HEK293 (cell line): Measurements from ENCODE around the gene NPHP4.

Experiments used
- CTCF ChIA-PET: fragments of 350-600 bp; formaldehyde crosslinking; extraction: SDS; loops from one replicate; lab custom pipeline; 2021; ENCODE audit warnings: antibody characterized with exemption; lab: Yijun Ruan, JAX
- POLR2A ChIA-PET: fragments of 300-600 bp; formaldehyde crosslinking; extraction: SDS; loops from one replicate; lab custom pipeline; 2020; ENCODE audit warnings: antibody characterized with exemption, inconsistent platforms; lab: Yijun Ruan, JAX
- H3K27ac ChIP-seq: fragments of 200-500 bp; sonication (Bioruptor generic); 2 replicates; pipeline ENCODE4 v1.5.1; 2014; ENCODE audit warnings: low read depth, low read length, control low read depth, inconsistent platforms; ENCODE audit errors: extremely low read depth
- H3K36me3 ChIP-seq, 2 experiments: fragments of 200-500 bp in 1 of 2; sonication (Bioruptor generic) in 1 of 2; 1 replicate in 1 of 2; 2 replicates in 1 of 2; pipeline ENCODE4 v1.5.1; 2014 to 2017; ENCODE audit warnings: inconsistent platforms in 2 of 2, low read length in 2 of 2; ENCODE audit not compliant: control insufficient read depth in 2 of 2, insufficient read depth in 1 of 2
- H3K4me1 ChIP-seq: fragments of 200-500 bp; sonication (Bioruptor generic); 2 replicates; pipeline ENCODE4 v1.5.1; 2014; ENCODE audit warnings: mild to moderate bottlenecking, low read length, inconsistent platforms; ENCODE audit not compliant: control insufficient read depth, insufficient read depth
- H3K4me3 ChIP-seq: 2 replicates; pipeline ENCODE4 v1.5.1; 2011; ENCODE audit warnings: low read depth, mild to moderate bottlenecking, control low read depth, low read length, moderate library complexity
- H3K9me3 ChIP-seq: fragments of 200-500 bp; sonication (Bioruptor generic); 2 replicates; pipeline ENCODE4 v1.5.1; 2014; ENCODE audit warnings: low read depth, low read length, inconsistent platforms; ENCODE audit not compliant: control insufficient read depth, insufficient read depth
- ATF2 ChIP-seq: fragments of 450-650 bp; formaldehyde crosslinking; IDR thresholded peaks from 2 replicates; pipeline ENCODE4 v1.5.1; 2016; ENCODE audit warnings: missing biosample characterization, missing genetic modification characterization, low read depth
- KLF16 ChIP-seq: fragments of 450-650 bp; formaldehyde crosslinking; IDR thresholded peaks from 2 replicates; pipeline ENCODE4 v1.5.1; 2017; ENCODE audit warnings: missing biosample characterization, missing genetic modification characterization
- REST ChIP-seq: fragments of 450-650 bp; formaldehyde crosslinking; IDR thresholded peaks from 2 replicates; pipeline ENCODE4 v1.5.1; 2016; ENCODE audit warnings: missing biosample characterization, missing genetic modification characterization
- ZBTB21 ChIP-seq: fragments of 450-650 bp; formaldehyde crosslinking; IDR thresholded peaks from 2 replicates; pipeline ENCODE4 v1.5.1; 2017; ENCODE audit warnings: missing biosample characterization, missing genetic modification characterization
- ZIC2 ChIP-seq: fragments of 450-650 bp; formaldehyde crosslinking; IDR thresholded peaks from 2 replicates; pipeline ENCODE4 v1.5.1; 2016; ENCODE audit warnings: missing biosample characterization, missing genetic modification characterization
- ZNF157 ChIP-seq: fragments of 450-650 bp; formaldehyde crosslinking; IDR thresholded peaks from 2 replicates; pipeline ENCODE4 v1.5.1; 2016; ENCODE audit warnings: missing biosample characterization, missing genetic modification characterization
- ZNF221 ChIP-seq: fragments of 450-650 bp; formaldehyde crosslinking; IDR thresholded peaks from 2 replicates; pipeline ENCODE4 v1.5.1; 2017; ENCODE audit warnings: missing biosample characterization, missing genetic modification characterization, borderline replicate concordance
- ZNF23 ChIP-seq: fragments of 450-650 bp; formaldehyde crosslinking; IDR thresholded peaks from 2 replicates; pipeline ENCODE4 v1.5.1; 2016; ENCODE audit warnings: missing biosample characterization, missing genetic modification characterization, borderline replicate concordance
- ZNF248 ChIP-seq: fragments of 450-650 bp; formaldehyde crosslinking; IDR thresholded peaks from 2 replicates; pipeline ENCODE4 v1.5.1; 2017; ENCODE audit warnings: missing biosample characterization, missing genetic modification characterization
- ZNF311 ChIP-seq: fragments of 450-650 bp; formaldehyde crosslinking; IDR thresholded peaks from 2 replicates; pipeline ENCODE4 v1.5.1; 2017; ENCODE audit warnings: missing biosample characterization, missing genetic modification characterization, borderline replicate concordance
- ZNF324 ChIP-seq: fragments of 450-650 bp; formaldehyde crosslinking; IDR thresholded peaks from 2 replicates; pipeline ENCODE4 v1.5.1; 2016; ENCODE audit warnings: missing biosample characterization, missing genetic modification characterization
- ZNF341 ChIP-seq: fragments of 450-650 bp; formaldehyde crosslinking; IDR thresholded peaks from 2 replicates; pipeline ENCODE4; 2016; ENCODE audit warnings: low read depth, missing biosample characterization, missing genetic modification characterization
- ZNF449 ChIP-seq: fragments of 450-650 bp; formaldehyde crosslinking; IDR thresholded peaks from 2 replicates; pipeline ENCODE4 v1.5.1; 2017; ENCODE audit warnings: missing biosample characterization, mild to moderate bottlenecking, missing genetic modification characterization, moderate library complexity
- ZNF548 ChIP-seq: fragments of 450-650 bp; formaldehyde crosslinking; IDR thresholded peaks from 2 replicates; pipeline ENCODE4 v1.5.1; 2016; ENCODE audit warnings: missing biosample characterization, missing genetic modification characterization
- ZNF585B ChIP-seq: fragments of 450-650 bp; formaldehyde crosslinking; IDR thresholded peaks from 2 replicates; pipeline ENCODE4 v1.5.1; 2016; ENCODE audit warnings: missing biosample characterization, missing genetic modification characterization
- ZNF701 ChIP-seq: fragments of 450-650 bp; formaldehyde crosslinking; IDR thresholded peaks from 2 replicates; pipeline ENCODE4 v1.5.1; 2016; ENCODE audit warnings: missing biosample characterization, missing genetic modification characterization
- TF ChIP-seq, protein P1 (sequence below): fragments of 450-650 bp; formaldehyde crosslinking; IDR thresholded peaks from 2 replicates; pipeline ENCODE4 v1.5.1; 2017; ENCODE audit warnings: missing biosample characterization, missing genetic modification characterization

Gene NPHP4

GRCh38 chr1:5967351-5968160 is 24.7 kb downstream of the NPHP4 start:
- CTCF ChIA-PET, result interaction anchor here (0.6 kb wide), 1 partner anchor 157 kb away, joined by 3 read pairs; no protein-coding TSS in a partner anchor
- H3K4me3 ChIP-seq, result no peak overlapping the region
- no peak overlapping the region for H3K27ac ChIP-seq
- no peaks in the 10 kb centered on the region for H3K9me3 ChIP-seq
- no peak for TF ChIP-seq ZNF23 (tag by site-specific recombination)
- no peak for TF ChIP-seq ATF2 (tag by site-specific recombination)
- no peak for TF ChIP-seq ZNF449 (tag by site-specific recombination)
- no peak for TF ChIP-seq ZNF248 (tag by site-specific recombination)
- TF ChIP-seq REST (tag by site-specific recombination), result no peak
- no peak for TF ChIP-seq ZNF324 (tag by site-specific recombination)
- TF ChIP-seq KLF16 (tag by site-specific recombination), result no peak
- TF ChIP-seq ZBTB21 (tag by site-specific recombination), result no peak
- TF ChIP-seq ZNF157 (tag by site-specific recombination), result no peak
- no peak for TF ChIP-seq ZNF221 (tag by site-specific recombination)
- no peak for TF ChIP-seq ZNF311
- no peak for TF ChIP-seq ZNF585B (tag by site-specific recombination)
- no peak for TF ChIP-seq ZNF701 (tag by site-specific recombination)
- no peak for TF ChIP-seq ZNF548 (tag by site-specific recombination)
- TF ChIP-seq ZNF341 (tag by site-specific recombination), result no peak
- TF ChIP-seq, protein P1, sequence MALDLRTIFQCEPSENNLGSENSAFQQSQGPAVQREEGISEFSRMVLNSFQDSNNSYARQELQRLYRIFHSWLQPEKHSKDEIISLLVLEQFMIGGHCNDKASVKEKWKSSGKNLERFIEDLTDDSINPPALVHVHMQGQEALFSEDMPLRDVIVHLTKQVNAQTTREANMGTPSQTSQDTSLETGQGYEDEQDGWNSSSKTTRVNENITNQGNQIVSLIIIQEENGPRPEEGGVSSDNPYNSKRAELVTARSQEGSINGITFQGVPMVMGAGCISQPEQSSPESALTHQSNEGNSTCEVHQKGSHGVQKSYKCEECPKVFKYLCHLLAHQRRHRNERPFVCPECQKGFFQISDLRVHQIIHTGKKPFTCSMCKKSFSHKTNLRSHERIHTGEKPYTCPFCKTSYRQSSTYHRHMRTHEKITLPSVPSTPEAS, result no peak
- no peak for TF ChIP-seq ZIC2 (tag by site-specific recombination)
- TF ChIP-seq, all 188 proteins: peak for 0
- peaks cover 0 to 31% of the 10 kb centered on the region in 2 experiments; a peak in 2 of 3 replicates for H3K36me3 ChIP-seq
- POLR2A ChIA-PET, result no interaction called here
- no peaks in the 10 kb centered on the region for H3K4me1 ChIP-seq
